A549 (cell line): Measurements from ENCODE around the gene SLC1A2. TPM values are rescaled to one million over a fixed set of nuclear protein-coding genes. Genes with fewer than 3 reads are reported as not detected.

Source experiments
- ATAC-seq, 2 experiments: fragments of 200-7000 bp in 1 of 2; fragments of >200 bp in 1 of 2; cut with Nextera tagmentation in 1 of 2; cut with Tn5 transposase in 1 of 2; 3 replicates each; pipeline versions ENCODE4 v1.8.0 to v1.9.1; 2018 to 2020; ENCODE audit warnings: mild to moderate bottlenecking in 1 of 2, moderate library complexity in 1 of 2
- CTCF ChIA-PET: fragments of 300-600 bp; sonication (Branson Sonifier 250); formaldehyde crosslinking; extraction: SDS; loops from one replicate; lab custom pipeline; 2021; ENCODE audit warnings: antibody characterized with exemption, inconsistent platforms; lab: Yijun Ruan, JAX
- POLR2A ChIA-PET: fragments of 350-600 bp; formaldehyde crosslinking; extraction: SDS; loops from one replicate; lab custom pipeline; 2021; ENCODE audit warnings: antibody characterized with exemption, inconsistent platforms; lab: Yijun Ruan, JAX
- DNase-seq, 2 experiments: peaks; one replicate each; pipeline versions ENCODE4 v3.0.0 to v3.0.0-alpha.2; 2011 to 2016; ENCODE audit warnings: low read depth in 1 of 2, low spot score in 1 of 2
- FAIRE-seq: peaks from 2 replicates; lab custom pipeline; 2011; peaks lifted over from hg19 to GRCh38; lab: Jason Lieb, UNC
- H3K27ac ChIP-seq, 2 experiments: fragments of >200 bp; sonication (Bioruptor Twin); formaldehyde crosslinking; 3 replicates each; pipeline ENCODE4 v1.5.1; 2016 to 2017
- H3K4me1 ChIP-seq: fragments of >200 bp; sonication (Bioruptor Twin); formaldehyde crosslinking; 3 replicates; pipeline ENCODE4 v1.6.1; 2016
- H3K4me2 ChIP-seq: fragments of >200 bp; sonication (Bioruptor Twin); formaldehyde crosslinking; 3 replicates; pipeline ENCODE4 v1.6.1; 2016
- H3K4me3 ChIP-seq: fragments of >200 bp; sonication (Bioruptor Twin); formaldehyde crosslinking; 3 replicates; pipeline ENCODE4 v1.5.1; 2016
- H3K9me3 ChIP-seq: fragments of >200 bp; sonication (Bioruptor Twin); formaldehyde crosslinking; 3 replicates; pipeline ENCODE4 v1.6.1; 2016
- CHD4 ChIP-seq: fragments of 200-600 bp; sonication (generic); IDR thresholded peaks from 2 replicates; pipeline ENCODE4 v1.6.1; 2016; ENCODE audit warnings: antibody characterized with exemption, mild to moderate bottlenecking, borderline replicate concordance
- CTCF ChIP-seq: fragments of >200 bp; sonication (Bioruptor Twin); formaldehyde crosslinking; IDR thresholded peaks from 3 replicates; pipeline ENCODE4 v1.5.1; 2016
- E2F6 ChIP-seq: IDR thresholded peaks from 2 replicates; pipeline ENCODE4 v1.6.1; 2012; ENCODE audit warnings: low read depth, borderline replicate concordance
- EHMT2 ChIP-seq: fragments of 200-600 bp; sonication (generic); IDR thresholded peaks from 2 replicates; pipeline ENCODE4 v1.6.1; 2016; ENCODE audit warnings: antibody characterized with exemption, low read depth, mild to moderate bottlenecking, moderate library complexity
- EP300 ChIP-seq, 2 experiments: fragments of >200 bp; sonication (Bioruptor Twin); formaldehyde crosslinking; IDR thresholded peaks; 2 replicates in 1 of 2; 3 replicates in 1 of 2; pipeline ENCODE4 v1.6.1; 2016 to 2017
- ESRRA ChIP-seq: fragments of 150-350 bp; IDR thresholded peaks from 2 replicates; pipeline ENCODE4 v1.6.1; 2014; ENCODE audit warnings: mild to moderate bottlenecking, low read length, borderline replicate concordance
- GATA3 ChIP-seq: IDR thresholded peaks from 2 replicates; pipeline ENCODE4 v1.6.1; 2012; ENCODE audit warnings: borderline replicate concordance
- HDAC2 ChIP-seq: fragments of 200-600 bp; sonication (generic); IDR thresholded peaks from 2 replicates; pipeline ENCODE4 v1.6.1; 2016
- HOXB13 ChIP-seq: fragments of 250-450 bp; sonication (Bioruptor Pico); IDR thresholded peaks from 2 replicates; pipeline ENCODE4 v1.5.0; 2020; ENCODE audit warnings: low read depth, mild to moderate bottlenecking, moderate library complexity
- MAZ ChIP-seq: fragments of 150-350 bp; IDR thresholded peaks from 2 replicates; pipeline ENCODE4 v1.6.1; 2014; ENCODE audit warnings: antibody characterized with exemption, low read depth, low read length, borderline replicate concordance
- PHF8 ChIP-seq: fragments of 200-600 bp; sonication (generic); IDR thresholded peaks from 2 replicates; pipeline ENCODE4 v1.6.1; 2016; ENCODE audit warnings: low read depth, mild to moderate bottlenecking, antibody characterized with exemption, moderate library complexity, borderline replicate concordance
- POLR2AphosphoS2 ChIP-seq: conservative IDR thresholded peaks from 2 replicates; pipeline ENCODE4 v1.6.1; 2012; ENCODE audit warnings: low read length, improper control_type of control experiment, inconsistent platforms
- RAD21 ChIP-seq, 2 experiments: fragments of >200 bp in 1 of 2; sonication (Bioruptor Twin) in 1 of 2; formaldehyde crosslinking in 1 of 2; IDR thresholded peaks in 1 of 2; conservative IDR thresholded peaks in 1 of 2; 2 replicates in 1 of 2; 3 replicates in 1 of 2; pipeline ENCODE4 v1.6.1; 2012 to 2018; ENCODE audit warnings: inconsistent platforms in 1 of 2
- RARB ChIP-seq: fragments of 250-450 bp; sonication (Bioruptor Pico); IDR thresholded peaks from 2 replicates; pipeline ENCODE4 v1.8.0; 2021; ENCODE audit warnings: mild to moderate bottlenecking, moderate library complexity
- RNF2 ChIP-seq: fragments of 200-600 bp; sonication (generic); IDR thresholded peaks from 2 replicates; pipeline ENCODE4 v1.6.1; 2016; ENCODE audit warnings: low read depth, mild to moderate bottlenecking, antibody characterized with exemption, moderate library complexity, borderline replicate concordance
- SMC3 ChIP-seq: fragments of >200 bp; sonication (Bioruptor Twin); formaldehyde crosslinking; IDR thresholded peaks from 3 replicates; pipeline ENCODE4 v1.6.1; 2018; ENCODE audit warnings: inconsistent platforms
- SREBF2 ChIP-seq: fragments of 450-650 bp; IDR thresholded peaks from 2 replicates; pipeline ENCODE4 v1.6.1; 2014; ENCODE audit warnings: mild to moderate bottlenecking, moderate library complexity
- TFCP2L1 ChIP-seq: fragments of 250-450 bp; sonication (Bioruptor Pico); IDR thresholded peaks from 2 replicates; pipeline ENCODE4 v1.5.0; 2021; ENCODE audit warnings: mild to moderate bottlenecking
- USF2 ChIP-seq: fragments of 450-650 bp; IDR thresholded peaks from 2 replicates; pipeline ENCODE4 v1.6.1; 2014; ENCODE audit warnings: antibody characterized with exemption
- ZNF302 ChIP-seq: fragments of 250-450 bp; sonication (Bioruptor Pico); IDR thresholded peaks from 2 replicates; pipeline ENCODE4 v1.9.0; 2021; ENCODE audit warnings: inconsistent platforms, mild to moderate bottlenecking, moderate library complexity
- WGBS: methylation state at CpG from one replicate; pipeline ENCODE4 v1.1.6; 2017; ENCODE audit errors: missing lambda C conversion rate; 5-methylcytosine and 5-hydroxymethylcytosine counted together
- polyA plus RNA-seq, 4 experiments: library from polyadenylated mRNA; depleted of rRNA in 3 of 4; stranded (reverse); fragments of >200 nt; fragmentation: RNase III in 1 of 4; extraction: RNeasy Plus Mini Kit Qiagen cat#74134 plus additional on column Dnase treatment in 1 of 4; gene quantifications; 2 replicates in 3 of 4; 3 replicates in 1 of 4; pipeline ENCODE4 v1.2.3, GENCODE V29; 2011 to 2017

Gene SLC1A2
- polyA plus RNA-seq, 2 of the 4 experiments (the other 2 are of a cell fraction) = 0.01 to 0.14 TPM

- CTCF ChIA-PET = interaction anchor here (1.0 to 1.5 kb wide), 2 partner anchors 16 to 451 kb away, joined by 3 to 4 read pairs; no protein-coding TSS in a partner anchor
- Histone ChIP-seq H3K27ac (no peak overlapping the region), H3K9me3 (no peaks in the 10 kb centered on the region)
- FAIRE-seq = peak; percentile 7
- no peak for DNase-seq
- WGBS = 97% methylated on average over 4 of the region's 4 CpGs
- no peak for TF ChIP-seq PHF8
- no peak for TF ChIP-seq HOXB13
- TF ChIP-seq RARB = no peak
- TF ChIP-seq ZNF302 (CRISPR knock-in tag) = no peak
- TF ChIP-seq MAZ = no peak
- TF ChIP-seq E2F6 = no peak
- no peak for TF ChIP-seq HDAC2
- TF ChIP-seq, all 56 proteins: peak for 0
- H3K4me2 ChIP-seq = no peak overlapping the region
- peaks cover 21% of the 10 kb centered on the region for H3K4me1 ChIP-seq
- POLR2A ChIA-PET = no interaction called here
- no peak overlapping the region for H3K4me3 ChIP-seq
- ATAC-seq = no peak
Observed at GRCh38 chr11:35376118-35376510, 43.2 kb downstream of the SLC1A2 start.

- Histone ChIP-seq H3K4me2 (no peak overlapping the region), H3K4me3 (no peak overlapping the region), H3K4me1 (peaks cover 18% of the 10 kb centered on the region)
- no peak for FAIRE-seq
- ATAC-seq = no peak
- no peak for DNase-seq
- TF ChIP-seq EP300 (IDR thresholded peaks at IDR 0.05) (no peak), MAZ (no peak), POLR2AphosphoS2 (no peak), SREBF2 (no peak), ZNF302 (CRISPR knock-in tag) (no peak)
- TF ChIP-seq, all 56 proteins: peak for 0
- ChIA-PET CTCF (interaction anchor here (0.6 to 1.5 kb wide), 2 partner anchors 16 to 450 kb away, joined by 3 read pairs; no protein-coding TSS in a partner anchor), POLR2A (no interaction called here)
- H3K27ac ChIP-seq = peak overlapping the region in 1 of 2 experiments; percentile 53; a peak in 3 of 6 replicates
- WGBS = 86% methylated on average over 9 of the region's 10 CpGs
- no peaks in the 10 kb centered on the region for H3K9me3 ChIP-seq
Observed at GRCh38 chr11:35375332-35376117, 43.8 kb downstream of the SLC1A2 start.

GRCh38 chr11:35373284-35373933 is 45.9 kb downstream of the SLC1A2 start:
- FAIRE-seq = no peak
- Histone ChIP-seq H3K4me1 (peaks cover 18% of the 10 kb centered on the region), H3K4me3 (no peak overlapping the region), H3K4me2 (peak overlapping the region; percentile 63), H3K27ac (peak overlapping the region; percentile 67 to 82), H3K9me3 (no peaks in the 10 kb centered on the region)
- no peak for TF ChIP-seq POLR2AphosphoS2
- TF ChIP-seq SMC3 = peak; percentile 59
- TF ChIP-seq CTCF = peak; percentile 30; the same call in 2 of the 3 replicates
- peak in 1 of 2 experiments; percentile 63; a peak in 3 of 5 replicates for TF ChIP-seq RAD21 (conservative IDR thresholded peaks at IDR 0.05 in 1 of 2, IDR thresholded peaks at IDR 0.05 in 1 of 2)
- no peak for TF ChIP-seq CHD4
- TF ChIP-seq RNF2 = no peak
- no peak for TF ChIP-seq ESRRA
- TF ChIP-seq RARB = no peak
- TF ChIP-seq GATA3 = 0 out of 2 replicates have a peak, but pooled peaks have one; percentile 12
- TF ChIP-seq EHMT2 = no peak
- no peak for TF ChIP-seq USF2
- no peak for TF ChIP-seq TFCP2L1 (CRISPR knock-in tag)
- ChIA-PET CTCF (interaction anchor here (0.6 to 2.0 kb wide), 13 partner anchors 10 to 354 kb away, joined by 3 to 9 read pairs (median 4); no protein-coding TSS in a partner anchor), POLR2A (no interaction called here)
- whole genome bisulfite sequencing = 31% methylated on average over 2 of the region's 2 CpGs
- DNase-seq = peak; percentile 74 to 86
- ATAC-seq = peak; percentile 86 to 97
